Measurements from ENCODE around the gene ZFYVE19.

The ZFYVE19 gene

GRCh38 chr15:40766194-40766815 lies 40.6 kb upstream of the ZFYVE19 start:
- TF ChIP-seq CTCF (IDR thresholded peaks at IDR 0.05; ENCODE audit: low read depth, low read length): no peak
- H3K9me3 ChIP-seq: no peaks in the 10 kb centered on the region
- H3K4me1 ChIP-seq: peaks cover 55% of the 10 kb centered on the region
- H3K36me3 ChIP-seq: no peaks in the 10 kb centered on the region
- no peaks in the 10 kb centered on the region for H3K27me3 ChIP-seq
- DNase-seq: no peak
- H3K4me3 ChIP-seq (ENCODE audit: low read depth, low read length): no peak overlapping the region

GRCh38 chr15:40766906-40767837 lies 39.7 kb upstream of the ZFYVE19 start:
- no peak for DNase-seq
- H3K4me1 ChIP-seq: peaks cover 55% of the 10 kb centered on the region
- no peaks in the 10 kb centered on the region for H3K9me3 ChIP-seq
- TF ChIP-seq CTCF (IDR thresholded peaks at IDR 0.05; ENCODE audit: low read depth, low read length): no peak
- H3K27me3 ChIP-seq: no peaks in the 10 kb centered on the region
- no peaks in the 10 kb centered on the region for H3K36me3 ChIP-seq
- H3K4me3 ChIP-seq (ENCODE audit: low read depth, low read length): no peak overlapping the region

GRCh38 chr15:40767838-40768500 lies 38.9 kb upstream of the ZFYVE19 start:
- H3K4me1 ChIP-seq: peaks cover 56% of the 10 kb centered on the region
- H3K27me3 ChIP-seq: no peaks in the 10 kb centered on the region
- H3K4me3 ChIP-seq (ENCODE audit: low read depth, low read length): no peak overlapping the region
- DNase-seq: no peak
- no peak for TF ChIP-seq CTCF (IDR thresholded peaks at IDR 0.05; ENCODE audit: low read depth, low read length)
- no peaks in the 10 kb centered on the region for H3K36me3 ChIP-seq
- H3K9me3 ChIP-seq: no peaks in the 10 kb centered on the region

GRCh38 chr15:40768521-40769273 lies 38.2 kb upstream of the ZFYVE19 start:
- DNase-seq: no peak
- H3K4me3 ChIP-seq (ENCODE audit: low read depth, low read length): peak overlapping the region; percentile 32
- H3K27me3 ChIP-seq: no peaks in the 10 kb centered on the region
- TF ChIP-seq CTCF (IDR thresholded peaks at IDR 0.05; ENCODE audit: low read depth, low read length): no peak
- no peaks in the 10 kb centered on the region for H3K9me3 ChIP-seq
- no peaks in the 10 kb centered on the region; the same call in 1 of the 2 replicates for H3K36me3 ChIP-seq
- peaks cover 50% of the 10 kb centered on the region for H3K4me1 ChIP-seq

GRCh38 chr15:40769274-40770146 lies 37.4 kb upstream of the ZFYVE19 start, which contains the start of gene C15orf62:
TSS of gene C15orf62 (plus strand) at chr15:40769980. CDS start at chr15:40770496, 516 bp downstream.
- no peak; the same call in 1 of the 2 replicates for TF ChIP-seq CTCF (IDR thresholded peaks at IDR 0.05; ENCODE audit: low read depth, low read length)

More at GRCh38 chr15:40769274-40770146, 37.4 kb upstream of the ZFYVE19 start, which contains the start of gene C15orf62:
- no peaks in the 10 kb centered on the region; the same call in 1 of the 2 replicates for H3K36me3 ChIP-seq
- peak; percentile 79 for DNase-seq
- no peaks in the 10 kb centered on the region for H3K9me3 ChIP-seq
- H3K4me1 ChIP-seq: peaks cover 50% of the 10 kb centered on the region
- no peaks in the 10 kb centered on the region for H3K27me3 ChIP-seq
- H3K4me3 ChIP-seq (ENCODE audit: low read depth, low read length): peak within 1 kb of the TSS; percentile 32
